ENCODE results near the gene ANKRD10. TPM values are rescaled to one million over a fixed set of nuclear protein-coding genes. Genes with fewer than 3 reads are reported as not detected.
"Not testable (repeated sequence)": the region's sequence is repeated elsewhere in the genome, so short reads cannot be mapped to it uniquely, and the experiment has no call there.

ANKRD10 gene
- total RNA-seq, 4 donors from 2014 or later, result 19.3 to 62.9 (median 29.4) TPM

DNA sequence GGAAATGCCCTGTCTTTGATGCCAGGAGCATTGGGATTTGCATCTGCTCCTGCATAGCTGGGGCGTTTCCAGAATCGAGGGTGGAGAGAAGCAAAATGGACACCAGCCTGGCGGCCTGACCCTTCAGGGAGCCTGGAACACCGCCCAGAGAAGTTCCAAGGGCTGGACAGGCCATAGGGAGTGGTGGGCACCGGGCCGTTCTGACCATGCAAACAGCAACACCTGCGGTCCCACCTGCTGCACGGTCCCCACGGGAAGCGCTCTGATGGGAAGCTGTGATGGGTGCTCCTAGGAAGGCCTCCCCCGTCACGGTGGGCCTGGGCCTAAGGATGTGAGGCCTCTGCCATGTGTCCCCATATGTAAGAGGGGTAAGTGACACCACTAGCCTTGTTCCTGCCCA, 34.2 kb upstream of the ANKRD10 start:
- H3K27ac ChIP-seq, result no peak overlapping the region
- H3K9me3 ChIP-seq, result no peaks in the 10 kb centered on the region
- H3K27me3 ChIP-seq, result no peaks in the 10 kb centered on the region
- DNase-seq, result no peak
- no peaks in the 10 kb centered on the region for H3K36me3 ChIP-seq
- no peak for TF ChIP-seq POLR2A (IDR thresholded peaks at IDR 0.05)
- TF ChIP-seq, protein P1, sequence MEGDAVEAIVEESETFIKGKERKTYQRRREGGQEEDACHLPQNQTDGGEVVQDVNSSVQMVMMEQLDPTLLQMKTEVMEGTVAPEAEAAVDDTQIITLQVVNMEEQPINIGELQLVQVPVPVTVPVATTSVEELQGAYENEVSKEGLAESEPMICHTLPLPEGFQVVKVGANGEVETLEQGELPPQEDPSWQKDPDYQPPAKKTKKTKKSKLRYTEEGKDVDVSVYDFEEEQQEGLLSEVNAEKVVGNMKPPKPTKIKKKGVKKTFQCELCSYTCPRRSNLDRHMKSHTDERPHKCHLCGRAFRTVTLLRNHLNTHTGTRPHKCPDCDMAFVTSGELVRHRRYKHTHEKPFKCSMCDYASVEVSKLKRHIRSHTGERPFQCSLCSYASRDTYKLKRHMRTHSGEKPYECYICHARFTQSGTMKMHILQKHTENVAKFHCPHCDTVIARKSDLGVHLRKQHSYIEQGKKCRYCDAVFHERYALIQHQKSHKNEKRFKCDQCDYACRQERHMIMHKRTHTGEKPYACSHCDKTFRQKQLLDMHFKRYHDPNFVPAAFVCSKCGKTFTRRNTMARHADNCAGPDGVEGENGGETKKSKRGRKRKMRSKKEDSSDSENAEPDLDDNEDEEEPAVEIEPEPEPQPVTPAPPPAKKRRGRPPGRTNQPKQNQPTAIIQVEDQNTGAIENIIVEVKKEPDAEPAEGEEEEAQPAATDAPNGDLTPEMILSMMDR (IDR thresholded peaks at IDR 0.05), result no peak
- intact Hi-C loops (cut with DNase I), result loop anchor here (10.0 kb wide), 1 partner anchor 96 kb away; no protein-coding TSS in a partner anchor
- no peak overlapping the region for H3K4me3 ChIP-seq
- H3K4me1 ChIP-seq, result peaks cover 0 to 7% (median 0%) of the 10 kb centered on the region in 3 donors
- 92% methylated on average over 9 of the region's 12 CpGs; no CpG with 5 or more reads in 1 of the 2 donors for WGBS, 2 donors

DNA sequence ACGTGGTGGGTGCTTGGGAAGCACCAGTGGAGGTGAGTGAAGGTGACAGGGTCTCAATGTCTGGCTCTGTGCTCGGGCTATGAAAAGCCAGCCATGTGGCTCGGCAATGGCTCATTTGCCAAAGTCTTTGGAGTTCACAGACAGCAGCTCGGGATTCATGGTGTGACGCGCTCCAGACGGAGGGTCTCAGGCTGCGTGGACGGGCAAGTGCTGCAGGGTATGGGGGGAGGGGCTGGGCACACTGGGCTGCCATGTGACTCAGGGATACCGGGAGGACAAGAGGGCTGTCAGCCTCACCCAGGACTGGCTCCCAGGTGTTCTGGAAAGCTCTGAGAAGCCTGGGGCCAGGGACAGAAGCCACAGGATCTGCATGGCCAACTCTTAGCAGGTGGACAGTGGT, 32.5 kb upstream of the ANKRD10 start:
- H3K27me3 ChIP-seq, H3K27ac ChIP-seq, DNase-seq, H3K36me3 ChIP-seq, H3K9me3 ChIP-seq, H3K4me1 ChIP-seq, H3K4me3 ChIP-seq: not testable (repeated sequence)
- 20% methylated on average over 1 of the region's 10 CpGs; no CpG with 5 or more reads in 1 of the 2 donors for WGBS, 2 donors
- intact Hi-C loops (cut with DNase I), result loop anchor here (10.0 kb wide), 1 partner anchor 97 kb away; no protein-coding TSS in a partner anchor

DNA sequence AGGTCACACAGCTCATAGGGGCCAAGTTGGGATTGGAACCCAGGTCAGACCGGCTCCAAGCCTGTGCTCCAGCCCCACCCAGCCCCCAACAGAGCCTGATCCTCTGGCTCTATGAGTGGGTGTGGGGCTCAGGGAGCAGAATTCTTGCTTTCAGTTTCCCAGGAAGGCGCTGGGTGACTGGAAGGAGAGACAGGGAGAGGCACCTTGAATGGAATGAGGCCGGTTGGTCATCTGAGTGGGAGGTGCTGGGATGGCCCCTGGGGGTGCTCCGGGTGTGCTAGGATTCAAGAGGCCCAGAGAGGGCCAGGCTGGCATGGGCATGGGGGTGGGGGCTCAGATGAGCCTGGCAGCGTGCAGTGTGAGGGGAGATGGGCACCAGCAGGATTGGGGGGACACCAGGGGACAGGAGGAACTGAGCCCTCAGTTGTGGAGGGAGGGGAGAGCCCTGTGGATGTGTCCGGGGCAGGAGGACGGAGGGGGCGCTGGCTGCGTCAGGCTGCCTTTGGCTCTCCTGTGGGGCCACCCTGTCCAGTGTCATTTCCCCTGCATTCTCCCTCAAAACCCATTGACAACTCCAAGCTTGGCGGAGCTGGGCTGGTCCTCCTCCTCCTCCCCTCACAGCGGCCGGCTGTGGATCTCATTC, 31.2 kb upstream of the ANKRD10 start:
- H3K36me3 ChIP-seq, result no peaks in the 10 kb centered on the region

DNA sequence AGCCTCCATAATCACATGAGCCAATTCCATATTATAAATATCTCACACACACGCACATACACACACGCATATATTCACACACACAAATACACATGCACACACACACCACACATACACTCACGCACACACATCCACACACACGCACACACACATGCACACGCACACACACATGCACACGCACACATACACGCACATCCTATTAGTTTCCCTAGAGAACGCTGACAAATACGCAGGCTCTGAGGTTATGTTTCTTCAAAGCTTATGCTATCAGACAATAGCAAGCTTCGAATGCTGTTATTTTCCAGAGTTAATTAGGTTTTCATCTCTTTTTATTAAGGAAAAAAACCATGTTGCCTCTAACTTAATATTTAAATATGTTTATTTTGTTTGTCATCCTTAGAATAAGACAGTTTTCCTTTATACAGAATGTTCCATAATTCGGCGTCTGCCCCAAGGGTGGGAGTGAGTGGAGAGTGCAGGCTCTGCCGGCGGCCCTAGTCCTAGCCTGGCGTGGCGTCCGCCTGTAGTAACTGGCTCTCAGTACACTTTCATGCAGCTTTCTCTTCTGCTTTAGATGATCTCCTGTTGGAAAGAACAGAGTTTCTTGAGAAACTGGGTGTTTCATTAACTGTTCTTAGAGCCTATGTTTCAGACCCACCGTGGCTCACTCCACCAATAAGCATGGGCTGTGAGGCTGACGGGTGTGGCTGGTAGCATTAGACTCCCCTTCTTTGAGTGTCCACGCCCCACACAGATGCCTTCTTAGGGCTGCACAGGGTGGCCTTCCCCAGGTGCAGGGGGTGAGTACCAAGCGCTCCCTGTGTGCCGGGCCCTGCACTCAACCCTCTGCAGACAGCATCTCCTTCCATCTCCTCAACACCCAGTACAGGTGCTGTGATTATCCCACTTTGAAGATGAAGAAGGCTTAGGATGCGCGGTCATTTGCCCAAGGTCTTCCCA, 30.4 kb upstream of the ANKRD10 start:
- Histone ChIP-seq H3K9me3 (no peaks in the 10 kb centered on the region), H3K36me3 (no peaks in the 10 kb centered on the region), H3K27me3 (no peaks in the 10 kb centered on the region), H3K4me1 (no peaks in the 10 kb centered on the region), H3K4me3 (no peak overlapping the region), H3K27ac (no peak overlapping the region)
- no peak for TF ChIP-seq POLR2A (IDR thresholded peaks at IDR 0.05)
- TF ChIP-seq, protein P1 (IDR thresholded peaks at IDR 0.05), result no peak
- intact Hi-C loops (cut with DNase I), result loop anchor here (10.0 kb wide), 1 partner anchor 100 kb away; no protein-coding TSS in a partner anchor
- DNase-seq, result no peak
- 91 to 95% methylated on average over 17 to 19 of the region's 24 CpGs for WGBS, 2 donors

More for the DNA sequence above, 31.2 kb upstream of the ANKRD10 start:
- WGBS, 2 donors, result 87 to 100% methylated on average over 3 to 10 of the region's 12 CpGs
- Histone ChIP-seq H3K27me3 (no peaks in the 10 kb centered on the region), H3K27ac (no peak overlapping the region), H3K9me3 (no peaks in the 10 kb centered on the region), H3K4me3 (no peak overlapping the region), H3K4me1 (no peaks in the 10 kb centered on the region)
- DNase-seq, result no peak
- TF ChIP-seq, protein P1 (IDR thresholded peaks at IDR 0.05), result no peak
- no peak for TF ChIP-seq POLR2A (IDR thresholded peaks at IDR 0.05)
- intact Hi-C loops (cut with DNase I), result loop anchor here (10.0 kb wide), 1 partner anchor 99 kb away; no protein-coding TSS in a partner anchor

DNA sequence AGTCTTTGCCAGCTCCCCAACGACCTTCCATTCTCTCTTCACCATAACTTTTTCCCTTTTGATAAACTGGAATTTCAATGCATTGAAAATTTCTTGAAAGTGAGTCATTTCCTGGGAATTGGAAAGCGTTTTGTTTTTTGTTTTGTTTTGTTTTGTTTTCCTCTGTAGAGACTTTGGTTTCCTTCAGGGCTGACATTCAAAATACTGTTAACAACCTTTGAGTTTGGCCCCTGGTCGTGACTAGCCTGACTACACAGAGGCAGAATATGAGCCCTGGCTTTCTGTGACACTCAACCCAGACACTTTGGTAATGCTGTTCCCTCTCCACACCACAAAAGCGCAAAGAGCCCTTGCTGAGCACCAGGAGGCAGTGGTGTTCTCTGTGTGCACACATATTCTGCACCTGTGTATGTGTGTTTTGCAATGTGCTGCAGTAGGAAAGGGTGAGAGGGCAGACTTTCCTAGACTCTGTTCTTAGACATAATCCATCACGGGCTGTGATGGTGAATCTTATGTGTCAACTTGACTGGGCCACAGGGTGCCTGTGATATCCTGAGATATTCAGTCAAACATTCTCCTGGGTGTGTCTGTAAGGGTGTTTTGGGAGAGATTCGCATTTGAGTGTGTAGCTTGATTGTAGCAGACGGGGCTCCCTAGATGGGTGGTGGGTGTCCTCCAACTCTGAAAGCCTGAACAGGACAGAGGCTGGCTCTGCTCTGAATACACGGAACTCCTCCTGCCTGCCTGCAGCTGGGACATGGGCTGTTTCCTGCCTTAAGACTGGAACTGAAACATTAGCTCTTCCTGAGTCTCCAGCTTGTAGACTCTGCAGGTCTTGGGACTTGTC, 29.5 kb upstream of the ANKRD10 start:
- Histone ChIP-seq H3K27me3 (no peaks in the 10 kb centered on the region), H3K4me1 (no peaks in the 10 kb centered on the region), H3K27ac (no peak overlapping the region), H3K9me3 (no peaks in the 10 kb centered on the region), H3K36me3 (no peaks in the 10 kb centered on the region), H3K4me3 (no peak overlapping the region)
- TF ChIP-seq POLR2A (IDR thresholded peaks at IDR 0.05), result no peak
- TF ChIP-seq, protein P1 (IDR thresholded peaks at IDR 0.05), result peak in 5 of 6 experiments; percentile 44 to 71 (median 55)
- intact Hi-C loops (cut with DNase I), result loop anchor here (10.0 kb wide), 1 partner anchor 100 kb away; no protein-coding TSS in a partner anchor
- DNase-seq, result no peak
- WGBS, 2 donors, result 34 to 51% methylated on average over 6 to 8 of the region's 8 CpGs
